Mesothelial cell of epicardium (in vitro differentiated cells): ENCODE data around the gene NMT2. TPM values are rescaled to one million over a fixed set of nuclear protein-coding genes. Genes with fewer than 3 reads are reported as not detected.

Source experiments
- DNase-seq, 2 experiments: peaks; one replicate each; pipeline ENCODE4 v3.0.0; 2021; ENCODE audit warnings: low spot score in 2 of 2; ENCODE audit not compliant: unreplicated experiment in 2 of 2
- H3K27ac Mint-ChIP-seq: 2 replicates; pipeline ENCODE4 v1.8.0; 2021; ENCODE audit warnings: mixed read lengths
- H3K27me3 Mint-ChIP-seq: 2 replicates; pipeline ENCODE4 v1.8.0; 2021; ENCODE audit warnings: low read depth, mixed read lengths
- H3K36me3 Mint-ChIP-seq: 2 replicates; pipeline ENCODE4 v1.8.0; 2021; ENCODE audit warnings: mixed read lengths
- H3K4me1 Mint-ChIP-seq: 2 replicates; pipeline ENCODE4 v1.8.0; 2021; ENCODE audit warnings: mixed read lengths
- H3K4me3 Mint-ChIP-seq: 2 replicates; pipeline ENCODE4 v1.8.0; 2021; ENCODE audit warnings: mild to moderate bottlenecking, moderate library complexity, mixed read lengths
- H3K9me3 Mint-ChIP-seq: 2 replicates; pipeline ENCODE4 v1.8.0; 2021; ENCODE audit warnings: mixed read lengths
- total RNA-seq: library from RNA; stranded (reverse); gene quantifications from 3 replicates; pipeline ENCODE4 v1.2.1, GENCODE V29; 2021
- TF ChIP-seq, protein P1 (sequence below): fragments of 200-600 bp; sonication (generic); IDR thresholded peaks from one replicate; pipeline ENCODE4 v1.5.0; 2021; ENCODE audit warnings: antibody characterized with exemption; ENCODE audit not compliant: unreplicated experiment

The NMT2 gene
- total RNA-seq, 1 donor from 2014 or later = 21.9 TPM

DNA sequence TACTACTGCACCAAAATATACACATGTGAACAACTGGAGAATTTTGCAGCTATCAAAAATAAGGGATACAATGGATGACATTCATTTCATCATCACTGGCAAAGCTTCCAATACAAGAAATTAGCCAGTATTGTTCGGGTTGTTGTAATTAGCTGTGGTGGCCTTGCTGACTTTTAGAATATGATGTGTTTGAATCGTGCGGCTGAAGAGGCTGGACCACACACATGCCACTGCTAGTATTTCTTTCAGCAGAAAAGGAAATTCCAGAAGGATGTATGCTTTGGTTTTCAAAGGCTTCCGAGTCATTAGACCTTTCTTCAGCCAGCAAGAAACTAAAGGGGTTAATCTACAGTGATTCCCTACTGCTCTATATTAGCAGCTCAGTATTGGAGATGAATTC is 54.7 kb downstream of the NMT2 start:
- no peak for DNase-seq
- Mint-ChIP-seq H3K4me1 (no peaks in the 10 kb centered on the region), H3K27ac (no peak overlapping the region), H3K4me3 (no peak overlapping the region), H3K27me3 (no peaks in the 10 kb centered on the region), H3K9me3 (no peaks in the 10 kb centered on the region), H3K36me3 (peaks cover 20% of the 10 kb centered on the region)
- TF ChIP-seq, protein P1, sequence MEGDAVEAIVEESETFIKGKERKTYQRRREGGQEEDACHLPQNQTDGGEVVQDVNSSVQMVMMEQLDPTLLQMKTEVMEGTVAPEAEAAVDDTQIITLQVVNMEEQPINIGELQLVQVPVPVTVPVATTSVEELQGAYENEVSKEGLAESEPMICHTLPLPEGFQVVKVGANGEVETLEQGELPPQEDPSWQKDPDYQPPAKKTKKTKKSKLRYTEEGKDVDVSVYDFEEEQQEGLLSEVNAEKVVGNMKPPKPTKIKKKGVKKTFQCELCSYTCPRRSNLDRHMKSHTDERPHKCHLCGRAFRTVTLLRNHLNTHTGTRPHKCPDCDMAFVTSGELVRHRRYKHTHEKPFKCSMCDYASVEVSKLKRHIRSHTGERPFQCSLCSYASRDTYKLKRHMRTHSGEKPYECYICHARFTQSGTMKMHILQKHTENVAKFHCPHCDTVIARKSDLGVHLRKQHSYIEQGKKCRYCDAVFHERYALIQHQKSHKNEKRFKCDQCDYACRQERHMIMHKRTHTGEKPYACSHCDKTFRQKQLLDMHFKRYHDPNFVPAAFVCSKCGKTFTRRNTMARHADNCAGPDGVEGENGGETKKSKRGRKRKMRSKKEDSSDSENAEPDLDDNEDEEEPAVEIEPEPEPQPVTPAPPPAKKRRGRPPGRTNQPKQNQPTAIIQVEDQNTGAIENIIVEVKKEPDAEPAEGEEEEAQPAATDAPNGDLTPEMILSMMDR = no peak

DNA sequence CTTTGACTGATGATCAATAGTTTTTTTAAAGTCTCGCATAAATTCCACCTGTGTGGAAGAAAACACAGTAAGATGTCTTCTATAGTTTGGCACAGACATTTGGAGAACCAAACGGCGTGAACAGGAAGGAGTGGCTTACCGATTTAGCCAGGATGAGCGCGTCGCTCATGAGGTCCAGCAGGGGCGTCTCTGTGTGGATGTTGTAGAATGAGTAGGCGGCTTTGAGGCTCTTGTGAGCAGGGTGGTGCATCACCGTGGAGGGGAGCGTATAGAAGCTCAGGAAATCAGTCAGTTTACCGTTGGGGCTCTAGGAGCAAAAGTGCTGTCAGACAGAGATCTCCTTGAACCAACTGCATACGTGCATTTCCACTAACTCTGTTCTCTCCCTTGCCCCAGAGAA is 55.8 kb downstream of the NMT2 start:
- Mint-ChIP-seq H3K4me1 (no peaks in the 10 kb centered on the region), H3K4me3 (no peak overlapping the region), H3K36me3 (peaks cover 22% of the 10 kb centered on the region), H3K27ac (no peak overlapping the region), H3K27me3 (no peaks in the 10 kb centered on the region), H3K9me3 (no peaks in the 10 kb centered on the region)
- no peak for DNase-seq
- TF ChIP-seq, protein P1 = no peak

DNA sequence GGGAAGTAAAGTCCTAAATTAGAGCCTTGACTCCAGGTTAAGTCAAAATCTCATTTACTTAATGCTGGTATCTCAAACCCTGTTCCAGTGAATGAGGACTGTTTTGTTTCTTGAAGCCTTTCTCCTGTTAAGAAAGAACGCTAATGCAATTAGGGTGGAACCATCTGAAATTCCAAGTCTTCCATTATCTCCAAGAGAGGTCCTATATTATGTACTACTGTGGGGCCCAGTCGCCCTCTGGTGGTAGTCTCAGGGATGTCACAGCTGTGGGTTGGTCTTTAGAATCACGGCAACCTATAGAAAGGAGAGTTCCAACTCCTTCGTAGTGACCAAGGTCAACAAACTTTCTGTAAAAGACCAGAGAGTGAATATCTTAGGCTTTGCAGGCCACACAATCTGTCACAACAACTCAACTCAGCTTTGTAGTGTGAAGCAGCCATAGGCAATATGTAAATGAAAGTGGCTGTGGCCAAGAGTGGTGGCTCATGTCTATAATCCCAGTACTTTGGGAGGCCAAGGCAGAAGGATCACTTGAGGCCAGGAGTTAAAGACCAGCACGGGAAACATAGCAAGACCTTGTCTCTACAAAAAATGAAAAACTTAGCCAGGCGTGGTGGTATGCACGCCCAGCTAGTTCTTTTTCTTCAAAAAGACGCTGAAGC is 62.0 kb downstream of the NMT2 start:
- DNase-seq = peak; percentile 39 to 80
- TF ChIP-seq, protein P1 = peak; percentile 78
- H3K9me3 Mint-ChIP-seq = no peaks in the 10 kb centered on the region
- H3K4me3 Mint-ChIP-seq = no peak overlapping the region
- peaks cover 32% of the 10 kb centered on the region for H3K36me3 Mint-ChIP-seq
- peak overlapping the region; percentile 21 for H3K27ac Mint-ChIP-seq
- no peaks in the 10 kb centered on the region for H3K27me3 Mint-ChIP-seq
- no peaks in the 10 kb centered on the region for H3K4me1 Mint-ChIP-seq

DNA sequence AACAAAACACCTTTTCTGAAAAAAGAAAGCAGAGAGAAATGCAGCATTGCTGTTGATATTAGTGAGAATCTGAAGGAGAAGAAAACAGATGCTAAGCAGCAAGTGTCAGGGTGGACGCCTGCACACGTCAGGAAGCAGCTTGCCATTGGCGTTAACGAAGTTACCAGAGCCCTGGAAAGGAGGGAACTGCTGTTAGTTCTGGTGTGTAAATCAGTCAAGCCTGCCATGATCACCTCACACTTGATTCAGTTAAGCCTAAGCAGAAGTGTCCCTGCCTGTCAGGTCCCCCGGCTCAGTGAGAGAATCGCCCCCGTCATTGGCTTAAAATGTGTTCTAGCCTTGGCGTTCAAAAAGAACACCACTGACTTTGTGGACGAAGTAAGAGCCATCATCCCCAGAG is 65.0 kb downstream of the NMT2 start:
- Mint-ChIP-seq H3K36me3 (peaks cover 27% of the 10 kb centered on the region), H3K27me3 (no peaks in the 10 kb centered on the region), H3K27ac (no peak overlapping the region), H3K4me1 (peaks cover 11% of the 10 kb centered on the region), H3K9me3 (no peaks in the 10 kb centered on the region), H3K4me3 (no peak overlapping the region)
- TF ChIP-seq, protein P1 = no peak
- DNase-seq = no peak

DNA sequence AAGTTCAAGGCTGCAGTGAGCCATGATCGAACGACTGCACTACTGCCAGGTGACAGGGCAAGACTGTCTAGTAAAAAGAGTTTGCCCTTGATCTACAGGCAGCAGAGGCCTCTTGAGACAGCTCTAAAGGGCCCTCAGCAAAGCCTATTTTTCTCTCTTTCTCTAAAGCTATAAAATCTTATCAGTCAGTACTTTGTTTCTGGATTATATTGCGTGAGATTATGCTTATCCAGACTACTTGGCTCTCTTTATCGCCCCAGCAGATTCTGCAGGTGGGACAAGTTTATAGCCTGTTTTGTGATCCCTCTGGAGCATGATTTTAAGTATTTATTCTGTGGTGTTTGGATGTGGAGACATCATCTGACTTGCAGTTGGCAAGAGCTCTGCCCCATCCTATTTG is 68.6 kb downstream of the NMT2 start:
- H3K27me3 Mint-ChIP-seq = no peaks in the 10 kb centered on the region
- H3K4me3 Mint-ChIP-seq = no peak overlapping the region

More for the DNA sequence above, 68.6 kb downstream of the NMT2 start:
- Mint-ChIP-seq H3K9me3 (no peaks in the 10 kb centered on the region), H3K27ac (no peak overlapping the region), H3K36me3 (peaks cover 11% of the 10 kb centered on the region), H3K4me1 (peaks cover 23% of the 10 kb centered on the region)
- TF ChIP-seq, protein P1 = no peak
- no peak for DNase-seq
